GM21381 (cell line): ENCODE data around the gene AHI1.

ENCODE experiments used
- ATAC-seq: cut with Tn5 transposase; IDR thresholded peaks from one replicate; pipeline ENCODE4 v1.9.1; 2021; ENCODE audit warnings: mild to moderate bottlenecking, moderate library complexity; ENCODE audit not compliant: unreplicated experiment

Gene AHI1

DNA sequence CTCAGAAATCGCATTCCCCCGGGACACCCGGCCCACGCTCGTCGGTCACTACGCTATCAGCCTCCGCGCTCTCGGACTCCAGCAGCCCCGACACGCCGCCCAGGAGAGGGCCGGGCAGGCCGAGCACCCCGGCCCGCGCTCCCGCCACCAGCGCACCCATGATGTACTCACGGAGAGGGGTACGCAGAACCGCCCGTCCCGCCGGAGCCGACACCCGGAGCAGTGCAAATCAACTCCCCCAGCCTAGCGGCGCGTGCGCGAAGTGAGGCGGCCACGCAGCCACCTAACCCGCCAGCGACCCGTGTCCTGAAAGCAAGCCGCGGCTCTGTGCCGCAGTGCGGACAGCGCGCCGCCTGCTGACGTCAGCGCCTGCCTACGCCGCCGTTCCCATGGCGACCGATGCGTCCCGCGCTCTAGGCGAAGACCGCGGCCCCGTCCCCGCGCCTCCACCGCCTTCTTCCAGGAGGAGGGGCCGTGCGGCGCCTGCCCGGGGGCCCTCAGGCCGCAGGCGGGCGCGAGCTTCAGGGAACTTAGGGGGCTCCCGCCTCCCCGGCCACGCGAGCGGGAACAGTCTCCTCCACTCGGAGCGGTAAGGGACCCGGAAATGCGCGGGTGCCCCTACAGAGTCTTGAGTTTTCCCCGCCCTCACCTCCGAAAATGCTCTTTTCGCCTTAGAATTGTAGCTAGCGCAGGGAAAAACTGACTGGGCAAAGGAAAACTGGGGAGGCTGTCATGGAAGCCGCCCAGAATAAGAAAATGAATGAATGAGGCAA lies at the start of gene AHI1:
AHI1 (minus strand) TSS at position 329 of the 773 bp plus-strand sequence. CDS start 5,503 bp downstream, outside the sequence.
- ATAC-seq: peak; percentile 94

DNA sequence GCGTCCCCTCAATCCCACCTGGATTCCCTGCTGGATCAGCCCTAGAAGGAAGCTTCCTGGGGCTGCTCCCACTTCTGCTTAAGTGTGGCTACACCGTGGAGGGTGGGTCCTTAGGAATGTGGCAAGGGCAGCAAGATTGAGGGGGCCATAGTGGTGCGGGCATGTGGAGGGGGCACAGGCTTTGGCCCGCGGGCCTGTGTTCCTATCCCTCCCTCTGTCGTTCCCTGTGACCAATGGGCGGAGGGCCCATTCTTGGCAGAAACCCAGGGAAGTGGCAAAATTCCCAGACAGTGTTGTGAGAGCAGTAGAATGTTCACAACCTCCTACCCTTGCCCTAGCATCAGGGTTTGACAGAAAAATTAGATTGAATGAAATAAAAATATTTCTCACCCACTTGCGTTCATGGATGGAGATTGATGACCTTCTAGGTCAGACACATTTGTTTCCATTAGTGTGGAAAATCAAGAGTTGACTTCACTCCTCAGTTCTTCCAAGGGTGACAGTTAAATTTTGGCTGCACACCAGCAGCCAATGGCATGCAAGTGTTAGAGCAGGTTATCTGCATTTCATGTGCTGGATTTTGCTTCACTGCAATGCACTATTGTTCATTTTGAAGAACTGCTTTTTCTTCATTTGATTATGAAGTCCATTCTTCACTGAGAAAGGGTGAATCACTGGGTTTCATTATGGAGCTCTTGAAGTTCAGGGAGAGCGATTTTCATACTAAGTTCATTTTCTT lies 49.3 kb upstream of the AHI1 start:
- no peak for ATAC-seq

DNA sequence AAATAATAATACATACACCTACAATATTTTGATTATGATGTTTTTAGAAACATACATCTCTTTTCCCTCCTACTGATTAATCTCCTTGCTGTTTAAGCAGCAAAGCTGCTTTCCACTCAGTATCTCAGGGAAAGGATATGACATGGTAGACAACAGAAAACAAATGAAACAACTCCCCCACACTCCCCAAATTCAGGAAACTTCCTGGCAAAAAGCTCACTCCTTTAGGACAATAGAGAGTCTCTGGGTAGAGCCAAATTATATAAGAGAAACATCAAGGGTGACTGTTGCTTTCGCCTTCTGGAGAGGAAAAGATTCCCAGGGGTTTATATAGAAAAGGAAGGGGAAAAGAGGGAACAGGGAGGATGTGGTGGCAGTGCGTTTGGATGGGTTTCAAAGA lies 48.7 kb upstream of the AHI1 start:
- ATAC-seq: no peak

DNA sequence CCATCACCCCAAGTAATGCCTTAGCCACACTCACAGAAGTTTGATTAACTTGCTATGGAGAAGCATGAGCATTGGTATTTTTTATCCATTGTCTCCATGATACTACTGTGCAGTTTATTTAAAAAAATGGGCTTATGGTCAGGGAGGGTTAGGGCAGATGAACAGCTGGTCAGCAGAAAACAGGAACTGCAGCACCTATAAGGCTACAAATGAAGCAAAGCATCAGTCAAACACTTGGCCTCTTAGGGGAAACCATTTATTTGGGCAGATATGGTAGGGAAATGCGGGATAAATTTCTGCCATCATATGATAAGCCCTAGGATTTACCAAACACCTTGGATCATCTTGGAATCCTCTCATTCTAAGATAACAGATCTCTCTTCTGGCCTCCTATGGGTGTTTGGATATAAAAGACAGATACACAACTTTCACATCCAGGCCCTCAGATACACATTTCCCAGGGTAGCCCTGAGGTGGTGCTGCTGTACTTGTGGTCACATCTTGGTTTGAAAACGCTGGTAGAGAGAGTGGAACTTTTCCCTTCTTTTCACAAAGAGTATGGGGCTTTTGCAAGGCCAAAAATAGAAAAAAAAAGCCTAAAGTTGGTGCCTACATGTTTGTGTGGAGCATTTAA lies 42.8 kb upstream of the AHI1 start:
- no peak for ATAC-seq

DNA sequence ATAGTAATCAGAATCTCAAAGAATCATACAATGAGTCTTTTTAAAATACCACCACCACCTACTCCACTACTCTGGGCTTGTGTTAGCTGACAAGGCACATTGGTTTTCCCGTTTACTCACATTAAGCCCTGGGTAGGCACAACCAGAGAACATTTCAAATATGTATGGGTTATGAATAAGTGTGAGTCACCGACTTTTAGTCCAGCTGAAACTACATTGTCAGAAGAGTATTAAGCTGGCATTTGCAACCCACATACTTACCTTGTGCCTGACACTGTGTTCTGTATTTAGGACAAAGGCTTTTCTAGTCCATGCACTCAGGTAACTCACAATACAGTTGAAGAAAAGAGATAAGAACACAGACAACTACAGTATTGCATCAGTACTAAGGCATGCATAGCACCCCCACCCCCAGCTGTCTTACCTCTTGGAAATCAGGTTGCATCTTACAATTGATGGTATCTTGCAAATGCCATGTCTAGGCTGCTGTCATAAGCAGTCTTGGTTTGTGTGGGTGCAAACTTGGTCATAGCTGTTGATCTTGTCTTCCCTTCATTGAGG lies 40.3 kb upstream of the AHI1 start:
- ATAC-seq: no peak

DNA sequence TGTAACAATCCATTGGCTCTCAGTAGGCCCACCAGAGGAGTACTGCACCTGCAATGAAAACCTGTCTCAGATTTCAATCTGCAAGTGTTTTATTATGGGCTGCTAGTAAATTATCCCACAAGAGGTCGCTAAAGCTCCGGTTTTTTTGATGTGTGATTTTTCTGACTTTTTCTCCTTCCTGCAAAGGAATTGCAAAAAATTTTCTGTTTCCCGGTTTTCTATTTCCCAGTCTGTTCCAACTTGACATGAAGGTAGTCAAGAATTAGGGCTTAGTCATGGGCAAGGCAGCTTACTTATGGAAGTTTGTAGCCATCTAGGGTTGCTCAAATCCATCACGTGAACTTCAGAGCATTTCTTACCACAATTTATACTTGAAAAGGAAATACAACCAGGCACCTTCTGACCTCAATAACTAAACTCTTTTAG lies 38.5 kb upstream of the AHI1 start:
- no peak for ATAC-seq

DNA sequence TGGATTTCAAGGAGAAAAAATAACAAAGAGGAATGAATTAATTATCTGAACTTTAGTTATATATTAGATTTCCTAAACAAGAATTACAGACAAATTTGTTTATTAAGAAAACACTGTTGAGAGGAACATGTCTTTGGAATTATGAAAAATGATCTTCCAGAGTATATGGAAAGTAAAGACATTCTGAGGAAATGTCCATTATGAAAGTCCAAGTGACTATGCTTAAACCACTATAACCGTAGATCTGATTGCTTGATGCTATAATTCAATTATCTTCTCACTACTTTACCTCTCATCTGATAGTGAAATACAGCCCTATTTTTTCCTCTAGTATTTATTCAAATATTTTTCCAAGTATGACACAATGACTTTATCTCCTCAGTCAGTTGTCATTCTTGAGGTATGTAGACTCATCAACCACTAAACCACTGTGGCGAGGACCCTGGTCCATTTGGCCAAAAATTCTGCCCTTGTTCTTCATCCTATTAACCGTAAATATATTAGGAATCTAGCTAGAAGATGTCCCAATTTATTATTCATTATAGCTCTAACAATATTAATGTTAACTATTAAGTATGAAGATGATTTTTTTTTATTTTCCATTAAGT lies 37.3 kb upstream of the AHI1 start:
- no peak for ATAC-seq

DNA sequence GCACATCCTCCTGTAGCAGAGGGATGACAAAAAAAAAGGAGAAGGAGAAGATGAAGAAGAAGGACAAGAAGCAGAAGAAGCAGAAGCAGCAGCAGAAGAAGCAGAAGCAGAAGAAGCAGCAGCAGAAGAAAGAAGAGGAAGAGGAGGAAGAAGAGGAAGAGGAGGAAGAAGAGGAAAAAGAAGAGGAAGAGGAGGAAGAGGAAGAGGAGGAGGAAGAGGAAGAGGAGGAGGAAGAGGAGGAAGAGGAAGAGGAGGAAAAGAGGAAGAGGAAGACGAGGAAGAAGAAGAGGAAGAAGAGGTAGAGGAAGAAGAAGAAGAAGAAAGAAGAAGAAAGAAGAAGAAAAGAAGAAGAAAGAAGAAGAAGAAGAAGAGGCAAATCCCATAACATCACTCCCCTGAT lies 35.0 kb upstream of the AHI1 start:
- no peak for ATAC-seq

DNA sequence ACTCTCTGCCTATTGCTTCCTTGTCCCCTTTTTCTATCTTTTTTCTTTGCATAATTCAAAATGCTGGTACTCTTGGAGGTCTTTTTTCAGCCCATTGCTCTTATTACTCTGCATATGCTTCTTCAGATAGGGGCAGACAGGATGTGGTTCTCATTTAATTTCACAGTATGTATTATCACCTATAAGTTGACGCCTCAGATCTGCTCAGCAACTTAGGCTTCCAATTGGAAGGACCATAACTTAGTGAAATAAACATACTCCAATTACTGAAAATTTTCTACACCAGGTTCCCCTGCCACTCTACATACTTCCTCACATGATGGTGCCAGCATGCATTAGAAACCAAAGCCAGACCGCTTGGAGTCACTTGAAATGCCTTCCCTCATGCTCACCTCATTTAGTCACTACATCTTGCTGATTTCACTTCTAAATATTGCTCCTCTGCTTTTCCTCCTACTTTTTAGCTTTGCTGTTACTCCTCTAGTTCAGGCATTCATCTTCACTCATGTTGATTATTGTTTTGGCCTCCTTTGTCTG lies 34.5 kb upstream of the AHI1 start:
- no peak for ATAC-seq

DNA sequence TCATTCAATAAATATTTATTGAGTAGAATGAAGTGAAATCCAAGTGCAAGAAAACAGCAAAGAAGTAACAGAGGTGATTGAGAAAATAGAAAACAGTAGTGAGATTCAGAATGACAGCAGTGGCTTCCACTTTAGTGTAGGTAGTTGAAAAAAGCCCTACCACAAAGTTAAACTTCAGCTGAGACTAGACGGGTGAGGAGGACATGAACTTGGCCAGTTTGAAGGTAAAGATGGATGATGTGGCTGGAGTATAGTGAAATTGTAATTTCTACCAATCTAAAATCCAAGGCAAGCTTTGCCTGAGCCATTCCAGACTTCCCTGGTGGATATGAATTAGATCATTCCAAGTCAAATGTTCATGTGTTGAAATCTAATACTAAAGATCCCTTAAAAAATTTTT lies 32.6 kb upstream of the AHI1 start:
- no peak for ATAC-seq

DNA sequence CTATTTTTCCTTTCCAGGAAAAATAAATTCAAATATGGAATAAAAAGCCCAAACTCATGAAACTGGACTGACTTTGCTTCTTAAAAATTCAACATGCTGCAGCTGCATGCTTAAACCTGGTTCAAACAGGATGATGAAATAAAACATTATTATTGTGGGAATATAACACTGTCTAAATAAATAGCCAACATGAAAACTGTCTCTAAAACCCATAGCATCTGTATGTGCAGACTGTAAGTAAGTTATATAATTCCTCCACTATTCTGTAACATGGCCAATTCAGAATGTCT lies 30.4 kb upstream of the AHI1 start:
- no peak for ATAC-seq

DNA sequence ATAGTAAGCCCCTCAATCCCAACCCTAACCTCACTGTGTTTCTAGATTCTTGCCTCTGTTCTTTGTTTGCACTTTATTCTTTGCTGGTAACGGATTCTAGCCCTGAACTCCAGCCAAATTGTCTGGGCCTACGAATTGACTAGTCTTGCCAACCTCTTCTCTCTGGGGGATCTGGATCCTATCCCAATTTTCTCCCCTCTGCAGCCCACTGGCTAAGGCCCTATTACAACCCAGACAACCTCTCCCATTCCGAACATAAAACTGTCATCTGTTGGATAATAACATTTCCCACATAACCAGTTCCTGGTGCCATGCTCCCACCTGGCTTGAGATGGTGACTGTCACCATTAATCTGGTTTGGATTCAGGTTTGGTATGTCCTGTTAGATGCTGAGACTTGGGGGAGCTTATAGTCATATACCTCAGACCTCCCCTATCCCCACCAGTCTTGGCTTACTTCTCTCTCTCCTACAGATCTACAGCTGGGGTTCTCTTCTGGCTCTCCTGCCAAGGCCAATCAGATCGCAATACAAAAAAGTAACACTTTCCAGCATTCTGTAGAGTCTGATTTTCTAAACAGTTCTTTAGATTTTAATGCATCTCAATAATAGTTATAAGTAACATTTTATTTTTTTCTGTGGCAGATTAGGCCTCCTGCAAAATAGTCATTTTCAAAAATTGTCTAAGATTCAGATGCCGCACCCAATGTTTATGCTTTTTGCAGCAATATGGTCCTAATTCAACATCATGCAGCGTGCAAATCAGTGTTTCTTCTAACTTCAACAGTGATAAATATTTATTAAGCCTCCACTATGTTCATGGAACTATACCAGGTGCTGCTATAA lies 29.8 kb upstream of the AHI1 start:
- no peak for ATAC-seq

DNA sequence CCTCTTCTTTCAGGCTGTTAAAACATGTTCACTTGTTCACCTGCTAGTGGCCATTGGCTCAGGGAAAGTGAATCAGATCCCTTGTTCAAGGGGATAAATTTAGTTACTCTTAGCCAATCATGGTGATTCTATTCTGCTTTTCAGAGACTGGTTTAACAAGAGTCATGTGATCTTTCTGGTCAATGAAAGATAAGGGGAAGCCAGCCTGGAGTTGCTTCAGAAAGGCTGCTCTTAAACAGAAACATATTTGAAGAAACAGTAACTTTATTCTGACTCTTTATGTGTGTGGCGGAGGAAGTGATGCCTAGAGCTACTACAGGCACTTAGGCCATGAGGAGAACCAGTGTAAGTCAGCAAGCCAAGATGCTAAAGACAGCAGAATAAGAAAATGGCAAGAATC lies 28.1 kb upstream of the AHI1 start:
- no peak for ATAC-seq

DNA sequence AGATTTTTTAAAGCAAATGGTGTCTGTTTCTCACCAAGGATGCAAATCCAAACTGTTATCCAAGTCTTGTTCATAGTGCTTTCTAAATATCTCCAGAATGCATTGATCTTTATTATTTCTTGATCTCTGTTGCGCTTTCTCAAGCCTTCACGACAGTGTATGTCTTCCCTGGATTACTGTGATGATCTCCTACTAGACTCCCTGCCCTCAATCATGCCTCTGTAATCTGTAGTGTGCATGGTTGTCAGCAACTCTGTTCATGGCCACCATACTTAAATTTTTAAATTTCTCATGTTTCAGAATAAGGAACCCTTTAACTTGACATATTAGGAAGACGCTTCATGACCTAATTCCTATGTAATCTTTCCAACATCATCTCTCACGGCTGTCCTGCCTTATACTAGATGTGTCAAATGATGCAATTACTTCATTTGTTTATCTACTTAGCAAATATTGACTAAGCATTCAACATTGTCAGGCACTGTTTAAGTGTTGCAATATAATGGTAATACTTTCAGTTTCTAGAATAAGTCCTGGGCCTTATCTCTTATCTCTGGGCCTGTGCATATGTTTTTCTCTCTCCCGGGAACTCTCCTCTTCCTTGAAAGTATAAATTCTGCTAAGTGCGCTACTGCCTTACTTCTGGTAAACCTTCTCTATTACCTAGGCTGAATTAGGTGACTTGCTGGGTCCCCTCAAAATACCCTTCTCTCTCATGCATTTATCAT lies 25.6 kb upstream of the AHI1 start:
- ATAC-seq: no peak

DNA sequence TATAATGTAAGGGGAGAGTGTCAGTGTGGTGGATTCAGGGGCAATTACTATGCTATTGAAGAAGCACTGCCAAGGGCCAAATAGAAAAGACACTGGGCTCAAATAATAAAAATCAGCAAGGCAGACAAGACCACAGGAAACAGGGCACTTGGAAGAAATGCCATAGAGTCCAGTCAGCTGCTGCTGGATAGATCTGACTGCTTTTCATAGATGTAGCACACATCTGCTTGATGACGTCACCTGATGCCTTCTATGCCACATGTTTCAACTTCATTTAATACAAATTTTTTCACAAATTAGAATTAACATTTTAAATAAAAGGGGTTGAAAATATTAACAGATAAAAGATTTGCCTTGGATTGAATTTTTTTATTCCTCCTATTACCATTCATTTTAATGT lies 23.9 kb upstream of the AHI1 start:
- ATAC-seq: no peak

DNA sequence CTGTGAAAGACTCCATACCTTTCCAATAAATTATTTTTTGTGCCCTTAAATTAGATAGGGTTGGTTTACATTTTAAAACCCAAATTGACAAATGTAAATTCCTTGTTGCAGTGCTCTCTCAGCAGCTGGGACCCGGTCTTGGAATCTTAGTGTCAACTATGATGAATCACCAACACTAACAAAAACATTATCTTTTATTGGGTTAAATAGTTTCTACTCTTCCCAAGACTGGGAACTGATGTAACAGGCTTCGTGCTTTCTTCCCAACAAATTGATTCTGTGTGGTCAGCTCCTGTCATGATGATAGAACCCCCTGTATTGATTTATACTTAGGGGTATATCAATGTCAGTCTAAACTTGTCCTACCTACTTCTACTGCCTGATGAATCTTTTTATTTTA lies 23.2 kb upstream of the AHI1 start:
- ATAC-seq: no peak

DNA sequence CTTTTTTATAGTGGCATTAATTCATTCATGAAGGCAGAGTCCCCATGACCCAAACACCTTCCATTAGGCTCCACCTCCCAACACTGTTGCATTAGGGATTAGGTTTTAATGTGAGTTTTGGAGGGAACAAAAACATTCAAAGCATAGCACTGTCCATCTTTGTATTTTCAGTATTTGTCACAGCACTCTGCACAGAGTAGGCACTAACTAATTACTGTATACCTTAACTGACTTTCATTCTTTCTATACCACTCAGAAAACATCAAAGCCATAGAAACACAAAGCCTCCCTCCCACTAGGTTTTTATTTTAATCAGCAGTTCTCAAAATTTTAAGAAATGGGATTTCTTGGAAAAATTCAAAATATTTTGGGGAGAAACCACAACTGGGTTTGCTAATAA lies 21.8 kb upstream of the AHI1 start:
- ATAC-seq: no peak

DNA sequence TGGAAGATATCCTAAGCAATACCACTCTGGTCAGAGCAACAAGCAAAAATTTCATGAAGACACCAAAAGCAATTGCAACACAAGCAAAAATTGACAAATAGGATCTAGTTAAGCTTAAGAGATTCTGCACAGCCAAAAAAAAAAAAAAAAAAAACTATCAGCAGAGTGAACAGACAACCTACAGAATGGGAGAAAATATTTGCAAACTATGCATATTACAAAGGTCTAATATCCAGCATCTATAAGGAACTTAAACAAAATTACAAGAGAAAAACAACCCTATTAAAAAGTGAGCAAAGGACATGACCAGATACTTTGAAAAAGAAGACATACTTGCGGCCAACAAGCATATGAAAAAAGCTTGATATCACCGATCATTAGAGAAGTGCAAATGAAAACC lies 20.0 kb upstream of the AHI1 start:
- ATAC-seq: no peak

DNA sequence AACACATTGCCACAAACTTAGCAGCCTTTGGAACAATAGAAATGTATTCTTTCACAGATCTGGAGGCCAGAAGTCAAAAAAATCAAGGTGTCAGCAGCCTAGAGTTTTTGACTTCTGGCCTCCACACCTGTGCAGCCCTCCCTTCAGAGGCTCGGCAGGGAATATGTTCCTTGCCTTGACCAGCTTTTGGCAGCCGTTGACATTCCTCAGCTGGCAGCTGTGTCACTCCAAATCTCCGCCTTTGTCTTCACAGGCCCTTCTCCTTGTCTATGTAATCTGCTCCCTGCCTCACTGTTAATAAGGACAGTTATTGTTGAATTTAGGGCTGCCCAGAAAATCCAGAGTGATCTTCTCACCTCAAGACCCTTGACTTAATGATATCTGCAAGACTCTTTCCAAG lies 17.2 kb upstream of the AHI1 start:
- no peak for ATAC-seq
